Spinal cord (tissue), 10 donors: ENCODE results near the gene ZNF668. TPM values are rescaled to one million over a fixed set of nuclear protein-coding genes. Genes with fewer than 3 reads are reported as not detected.

Experiments used
- DNase-seq, 6 donors: peaks; one replicate each; pipeline versions ENCODE4 v3.0.0 to v3.0.0-alpha.2; 2013 to 2015; ENCODE audit warnings: low spot score in 6 of 6, low read depth in 4 of 6
- H3K27ac ChIP-seq: one replicate; pipeline ENCODE4 v1.5.1; 2013; ENCODE audit warnings: low read depth, low read length, control low read depth
- H3K27me3 ChIP-seq: one replicate; pipeline ENCODE4 v1.6.1; 2013; ENCODE audit warnings: low read length; ENCODE audit not compliant: control insufficient read depth, insufficient read depth
- H3K36me3 ChIP-seq: one replicate; pipeline ENCODE4 v1.6.1; 2013; ENCODE audit warnings: low read length; ENCODE audit not compliant: control insufficient read depth, insufficient read depth
- H3K4me1 ChIP-seq: one replicate; pipeline ENCODE4 v1.6.1; 2013; ENCODE audit warnings: low read length; ENCODE audit not compliant: control insufficient read depth, insufficient read depth
- H3K4me3 ChIP-seq: one replicate; pipeline ENCODE4 v1.5.1; 2013; ENCODE audit warnings: low read depth, low read length, control low read depth
- H3K9me3 ChIP-seq: one replicate; pipeline ENCODE4 v1.6.1; 2013; ENCODE audit warnings: low read length; ENCODE audit not compliant: control insufficient read depth, insufficient read depth
- WGBS: methylation state at CpG from one replicate; pipeline ENCODE4 v1.1.5; 2013; ENCODE audit warnings: missing lambda C conversion rate; ENCODE audit not compliant: insufficient coverage; 5-methylcytosine and 5-hydroxymethylcytosine counted together
- polyA plus RNA-seq, 2 donors: library from polyadenylated mRNA; unstranded; fragments of 120-200 nt; gene quantifications; one replicate each; pipeline ENCODE4 v1.2.1, GENCODE V29; 2013; ENCODE audit not compliant: insufficient read length in 2 of 2
- total RNA-seq, 2 donors: library from RNA; depleted of rRNA in 1 of 2; stranded (reverse); fragments of 120-200 nt in 1 of 2; fragments of >200 nt in 1 of 2; gene quantifications; one replicate each; pipeline versions ENCODE4 v1.2.3 to v1.2.4, GENCODE V29; 2013 to 2014
- donor health status: healthy.

The ZNF668 gene
- total and polyA plus RNA-seq, 4 donors: 4.9 to 12.6 (median 9.2) TPM

DNA sequence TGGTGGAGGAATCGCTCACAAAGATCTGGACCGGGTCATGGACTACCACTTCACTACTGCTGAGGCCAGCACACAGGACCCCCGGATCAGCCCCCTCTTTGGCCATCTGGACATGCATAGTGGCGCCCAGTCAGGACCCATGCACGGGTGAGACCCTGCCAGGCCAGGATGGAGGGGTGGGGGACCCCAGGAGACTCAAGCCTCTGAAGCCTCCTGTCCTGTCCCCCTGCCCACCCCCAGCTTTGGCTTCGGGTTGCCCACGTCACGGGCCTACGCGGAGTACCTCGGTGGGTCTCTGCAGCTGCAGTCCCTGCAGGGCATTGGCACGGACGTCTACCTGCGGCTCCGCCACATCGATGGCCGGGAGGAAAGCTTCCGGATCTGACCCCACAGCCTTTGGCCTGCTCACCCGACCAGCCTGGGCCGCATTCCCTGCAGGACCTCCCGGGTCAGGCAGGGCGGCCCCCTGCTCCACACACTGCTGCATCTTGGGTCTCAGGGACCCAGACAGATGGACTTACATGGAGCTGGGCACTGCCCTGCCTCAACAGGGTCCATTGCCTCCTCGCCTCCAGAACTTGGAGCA, 37.9 kb upstream of the ZNF668 start:
- Histone ChIP-seq H3K4me1 (peaks cover 26% of the 10 kb centered on the region), H3K36me3 (peaks cover 47% of the 10 kb centered on the region), H3K27me3 (no peaks in the 10 kb centered on the region), H3K27ac (no peak overlapping the region), H3K9me3 (no peaks in the 10 kb centered on the region), H3K4me3 (no peak overlapping the region)
- no peak for DNase-seq
- 94% methylated on average over 19 of the region's 23 CpGs for WGBS

- Histone ChIP-seq H3K36me3 (peaks cover 47% of the 10 kb centered on the region), H3K27ac (no peak overlapping the region), H3K4me3 (no peak overlapping the region), H3K4me1 (peaks cover 25% of the 10 kb centered on the region), H3K9me3 (no peaks in the 10 kb centered on the region), H3K27me3 (no peaks in the 10 kb centered on the region)
- no peak for DNase-seq
- 92% methylated on average over 24 of the region's 26 CpGs for WGBS
These were observed 36.3 kb upstream of the ZNF668 start for GRCh38 chr16:31110106-31111034.

DNA sequence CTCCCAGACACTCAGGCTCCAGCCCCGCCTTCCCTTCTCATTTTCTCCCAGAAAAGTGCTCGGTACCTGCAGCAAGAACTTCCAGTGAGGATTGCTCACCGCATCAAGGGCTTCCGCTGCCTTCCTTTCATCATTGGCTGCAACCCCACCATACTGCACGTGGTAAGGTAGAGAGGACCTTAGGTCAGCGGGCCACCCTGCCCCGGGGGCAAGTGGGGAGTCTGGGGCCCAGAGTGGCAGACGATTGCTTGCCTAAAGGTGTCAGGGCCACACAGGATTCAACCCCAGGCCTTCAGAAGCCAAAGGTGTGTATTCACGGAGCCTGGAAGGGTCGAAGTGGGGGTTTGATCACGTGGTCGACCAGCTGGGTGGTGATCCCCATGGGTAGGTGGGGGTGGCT, 35.6 kb upstream of the ZNF668 start:
- Histone ChIP-seq H3K4me1 (peaks cover 25% of the 10 kb centered on the region), H3K4me3 (no peak overlapping the region), H3K27me3 (no peaks in the 10 kb centered on the region), H3K27ac (no peak overlapping the region), H3K36me3 (peaks cover 47% of the 10 kb centered on the region), H3K9me3 (no peaks in the 10 kb centered on the region)
- DNase-seq: no peak
- WGBS: 94% methylated on average over 7 of the region's 12 CpGs

DNA sequence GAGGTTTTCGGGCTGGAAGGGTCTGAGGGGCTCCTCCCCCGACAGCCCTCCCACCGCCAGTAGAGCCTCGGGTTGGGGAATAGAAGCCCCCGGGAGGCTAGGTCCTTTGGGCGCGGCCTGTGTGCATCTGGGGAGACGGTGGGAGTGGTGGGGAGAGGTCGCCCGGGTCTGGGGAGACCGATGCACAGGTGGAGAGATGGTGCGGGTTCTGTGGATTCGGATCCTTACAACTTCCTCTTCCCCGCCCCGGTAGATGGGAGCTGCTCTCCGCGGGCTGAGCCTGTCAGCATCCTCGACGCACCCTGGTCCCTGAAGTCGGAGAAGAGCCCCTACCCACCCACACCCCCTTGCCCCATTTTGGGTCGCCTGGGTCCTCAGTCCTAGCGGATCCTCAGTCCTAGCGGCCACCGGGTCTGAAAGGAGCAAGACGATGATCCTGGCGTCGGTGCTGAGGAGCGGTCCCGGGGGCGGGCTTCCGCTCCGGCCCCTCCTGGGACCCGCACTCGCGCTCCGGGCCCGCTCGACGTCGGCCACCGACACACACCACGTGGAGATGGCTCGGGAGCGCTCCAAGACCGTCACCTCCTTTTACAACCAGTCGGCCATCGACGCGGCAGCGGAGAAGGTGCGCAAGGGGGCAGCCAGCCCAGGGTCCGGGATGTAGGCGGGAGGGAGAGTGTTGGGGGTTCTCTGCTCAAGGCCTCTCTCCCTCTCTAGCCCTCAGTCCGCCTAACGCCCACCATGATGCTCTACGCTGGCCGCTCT, 34.9 kb upstream of the ZNF668 start:
- 29% methylated on average over 38 of the region's 57 CpGs for WGBS
- H3K27ac ChIP-seq: no peak overlapping the region
- DNase-seq: peak in 1 of 6 donors; percentile 6

DNA sequence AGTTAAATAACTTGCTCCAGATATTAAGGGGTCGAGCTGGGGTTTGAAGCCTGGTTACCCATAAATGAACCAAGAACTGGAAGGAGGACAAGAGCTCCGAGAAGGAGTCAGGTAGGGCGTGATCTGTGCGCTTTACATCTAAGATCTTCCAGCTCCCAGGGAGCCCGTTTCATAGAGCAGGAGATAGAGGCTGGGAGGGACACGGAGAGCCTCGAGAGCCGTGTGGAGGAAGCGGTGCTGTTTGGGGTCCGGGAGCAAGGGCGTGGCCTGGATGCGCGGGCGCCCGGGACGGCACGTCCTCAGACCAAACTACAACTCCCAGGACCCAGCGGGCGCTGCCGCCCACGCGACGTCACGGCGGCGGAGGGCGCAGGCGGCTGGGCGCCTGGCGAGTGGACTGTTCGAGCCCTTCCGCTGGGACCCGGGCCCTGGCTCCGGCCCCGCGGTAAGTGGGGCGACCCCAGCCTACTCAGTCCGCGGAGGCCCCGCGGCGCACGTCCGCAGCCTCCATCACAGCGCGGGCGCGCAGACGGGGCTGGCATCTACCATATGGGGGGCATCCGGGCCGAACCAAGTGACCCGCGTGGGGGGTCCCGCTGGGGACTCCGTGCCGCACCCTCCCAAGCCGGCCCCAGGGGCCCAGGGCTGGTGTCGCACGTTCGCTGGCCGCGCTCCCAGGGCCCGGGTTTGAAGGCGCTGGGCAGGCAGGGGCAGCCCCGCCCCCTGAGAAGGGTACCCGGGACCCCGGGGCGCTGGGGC, 34.2 kb upstream of the ZNF668 start, which contains the start of gene BCKDK:
TSS of gene BCKDK (plus strand) at position 352 of the 759 bp plus-strand sequence. CDS start 838 bp downstream, outside the sequence.
- Histone ChIP-seq H3K9me3 (no peaks in the 10 kb centered on the region), H3K27ac (no peak within 1 kb of the TSS), H3K4me3 (peak within 1 kb of the TSS; percentile 66), H3K36me3 (peaks cover 42% of the 10 kb centered on the region), H3K4me1 (peaks cover 25% of the 10 kb centered on the region), H3K27me3 (no peaks in the 10 kb centered on the region)
- 5% methylated on average over 68 of the region's 68 CpGs for WGBS
- peak in 2 of 6 donors; percentile 89 to 90 for DNase-seq

More for the DNA sequence above, 34.9 kb upstream of the ZNF668 start:
- peak overlapping the region; percentile 66 for H3K4me3 ChIP-seq
- H3K9me3 ChIP-seq: no peaks in the 10 kb centered on the region
- peaks cover 47% of the 10 kb centered on the region for H3K36me3 ChIP-seq
- peaks cover 25% of the 10 kb centered on the region for H3K4me1 ChIP-seq
- no peaks in the 10 kb centered on the region for H3K27me3 ChIP-seq

- 73% methylated on average over 5 of the region's 6 CpGs for WGBS
- Histone ChIP-seq H3K36me3 (peaks cover 35% of the 10 kb centered on the region), H3K4me3 (no peak overlapping the region), H3K27me3 (no peaks in the 10 kb centered on the region), H3K4me1 (peaks cover 25% of the 10 kb centered on the region), H3K27ac (no peak overlapping the region), H3K9me3 (no peaks in the 10 kb centered on the region)
- DNase-seq: no peak
These were observed 33.4 kb upstream of the ZNF668 start for GRCh38 chr16:31107465-31107867.

GRCh38 chr16:31106509-31107464, 32.7 kb upstream of the ZNF668 start:
- Histone ChIP-seq H3K4me3 (no peak overlapping the region), H3K27me3 (no peaks in the 10 kb centered on the region), H3K9me3 (no peaks in the 10 kb centered on the region), H3K4me1 (peaks cover 25% of the 10 kb centered on the region), H3K36me3 (peaks cover 28% of the 10 kb centered on the region), H3K27ac (no peak overlapping the region)
- no peak for DNase-seq
- WGBS: 83% methylated on average over 20 of the region's 28 CpGs

- WGBS: 27% methylated on average over 27 of the region's 33 CpGs
- no peaks in the 10 kb centered on the region for H3K27me3 ChIP-seq
- H3K4me3 ChIP-seq: no peak overlapping the region
These were observed 31.7 kb upstream of the ZNF668 start for GRCh38 chr16:31105677-31106213.

More at GRCh38 chr16:31105677-31106213, 31.7 kb upstream of the ZNF668 start:
- H3K36me3 ChIP-seq: peaks cover 18% of the 10 kb centered on the region
- no peaks in the 10 kb centered on the region for H3K9me3 ChIP-seq
- H3K4me1 ChIP-seq: peaks cover 25% of the 10 kb centered on the region
- no peak overlapping the region for H3K27ac ChIP-seq
- DNase-seq: peak in 2 of 6 donors; percentile 43 to 69
